ENCODE measurements around the gene BAZ1B. TPM values are rescaled to one million over a fixed set of nuclear protein-coding genes. Genes with fewer than 3 reads are reported as not detected.
"Not testable (repeated sequence)": the region's sequence is repeated elsewhere in the genome, so short reads cannot be mapped to it uniquely, and the experiment has no call there.

BAZ1B gene
- total RNA-seq, 4 donors from 2014 or later, result 55.3 to 72.2 (median 66.2) TPM

DNA sequence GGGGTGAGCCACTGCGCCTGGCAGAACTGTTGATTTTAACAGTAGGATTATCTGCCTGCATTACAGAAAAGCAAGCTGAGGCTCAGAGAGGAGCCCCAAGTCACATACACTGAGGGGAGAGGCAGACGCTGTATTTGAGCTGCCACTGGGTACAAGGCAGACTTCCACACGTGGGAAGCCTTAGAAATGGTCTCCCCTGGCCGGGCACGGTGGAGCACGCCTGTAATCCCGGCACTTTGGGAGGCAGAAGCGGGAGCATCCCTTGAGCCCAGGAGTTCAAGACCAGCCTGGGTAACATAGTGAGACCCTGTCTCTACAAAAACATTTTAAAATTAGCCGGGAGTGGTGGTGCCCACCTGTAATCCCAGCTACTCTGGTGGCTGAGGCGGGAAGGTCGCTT lies 89.4 kb downstream of the BAZ1B start:
- TF ChIP-seq, protein P1, sequence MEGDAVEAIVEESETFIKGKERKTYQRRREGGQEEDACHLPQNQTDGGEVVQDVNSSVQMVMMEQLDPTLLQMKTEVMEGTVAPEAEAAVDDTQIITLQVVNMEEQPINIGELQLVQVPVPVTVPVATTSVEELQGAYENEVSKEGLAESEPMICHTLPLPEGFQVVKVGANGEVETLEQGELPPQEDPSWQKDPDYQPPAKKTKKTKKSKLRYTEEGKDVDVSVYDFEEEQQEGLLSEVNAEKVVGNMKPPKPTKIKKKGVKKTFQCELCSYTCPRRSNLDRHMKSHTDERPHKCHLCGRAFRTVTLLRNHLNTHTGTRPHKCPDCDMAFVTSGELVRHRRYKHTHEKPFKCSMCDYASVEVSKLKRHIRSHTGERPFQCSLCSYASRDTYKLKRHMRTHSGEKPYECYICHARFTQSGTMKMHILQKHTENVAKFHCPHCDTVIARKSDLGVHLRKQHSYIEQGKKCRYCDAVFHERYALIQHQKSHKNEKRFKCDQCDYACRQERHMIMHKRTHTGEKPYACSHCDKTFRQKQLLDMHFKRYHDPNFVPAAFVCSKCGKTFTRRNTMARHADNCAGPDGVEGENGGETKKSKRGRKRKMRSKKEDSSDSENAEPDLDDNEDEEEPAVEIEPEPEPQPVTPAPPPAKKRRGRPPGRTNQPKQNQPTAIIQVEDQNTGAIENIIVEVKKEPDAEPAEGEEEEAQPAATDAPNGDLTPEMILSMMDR (IDR thresholded peaks at IDR 0.05), result no peak
- no peak for TF ChIP-seq POLR2AphosphoS5 (IDR thresholded peaks at IDR 0.05)
- no peak for TF ChIP-seq POLR2A (IDR thresholded peaks at IDR 0.05; ENCODE audit: low read depth)
- TF ChIP-seq EP300 (IDR thresholded peaks at IDR 0.05), result no peak
- Histone ChIP-seq H3K27ac (replicated peaks in 1 of 4) (no peak overlapping the region), H3K36me3 (no peaks in the 10 kb centered on the region), H3K4me3 (no peak overlapping the region), H3K4me1 (peaks cover 0 to 34% (median 14%) of the 10 kb centered on the region in 4 donors), H3K27me3 (peaks cover 0 to 61% (median 9%) of the 10 kb centered on the region in 4 donors), H3K9me3 (no peaks in the 10 kb centered on the region)
- WGBS, result 81% methylated on average over 11 of the region's 11 CpGs
- intact Hi-C loops (cut with DNase I), result no loop called here
- no peak for DNase-seq (ENCODE audit: extremely low spot score)

DNA sequence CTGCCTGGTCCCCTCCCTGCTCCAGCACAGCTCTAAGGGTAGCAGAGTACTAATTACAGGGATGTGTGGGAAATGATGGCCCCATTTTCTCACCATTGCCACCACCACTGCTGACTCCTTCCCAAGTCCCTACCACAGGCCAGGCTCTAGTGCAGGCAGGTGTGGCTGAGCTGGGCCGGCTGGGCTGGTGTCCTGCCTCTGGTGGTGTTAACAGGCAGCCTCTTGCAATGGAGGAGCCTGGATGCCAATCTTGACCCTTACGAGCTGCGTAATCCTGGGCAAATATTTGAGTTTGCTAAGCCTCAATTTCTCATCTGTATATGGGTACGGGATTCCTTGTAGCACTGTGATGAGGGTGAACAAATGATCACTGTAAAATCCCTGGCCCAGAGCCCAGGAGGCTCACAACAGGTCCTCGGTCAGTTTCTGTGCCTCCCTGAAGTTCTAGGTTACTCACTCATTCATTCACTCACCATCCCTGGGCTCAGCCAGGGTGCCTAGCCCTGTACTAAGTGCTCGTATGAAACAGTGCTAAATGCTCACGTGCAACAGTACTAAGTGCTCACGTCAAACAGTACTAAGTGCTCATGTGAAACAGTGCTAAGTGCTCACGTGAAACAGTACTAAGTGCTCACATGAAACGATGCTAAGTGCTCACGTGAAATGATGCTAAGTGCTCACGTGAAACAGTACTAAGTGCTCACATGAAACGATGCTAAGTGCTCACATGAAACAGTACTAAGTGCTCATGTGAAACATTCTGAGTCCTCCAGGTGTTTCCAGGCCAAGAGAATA lies 90.9 kb downstream of the BAZ1B start:
- peaks cover 0 to 32% (median 13%) of the 10 kb centered on the region in 4 donors for H3K4me1 ChIP-seq
- TF ChIP-seq POLR2A (IDR thresholded peaks at IDR 0.05; ENCODE audit: low read depth), result no peak
- TF ChIP-seq, protein P1 (IDR thresholded peaks at IDR 0.05), result no peak
- no peak for TF ChIP-seq EP300 (IDR thresholded peaks at IDR 0.05)
- TF ChIP-seq POLR2AphosphoS5 (IDR thresholded peaks at IDR 0.05), result no peak
- no peaks in the 10 kb centered on the region for H3K9me3 ChIP-seq
- H3K27ac ChIP-seq (replicated peaks in 1 of 4), result no peak overlapping the region
- H3K4me3 ChIP-seq, result no peak overlapping the region
- intact Hi-C loops (cut with DNase I), result no loop called here
- H3K36me3 ChIP-seq, result no peaks in the 10 kb centered on the region
- H3K27me3 ChIP-seq, result peaks cover 0 to 61% (median 9%) of the 10 kb centered on the region in 4 donors
- WGBS, result 86% methylated on average over 12 of the region's 13 CpGs
- no peak for DNase-seq (ENCODE audit: extremely low spot score)

DNA sequence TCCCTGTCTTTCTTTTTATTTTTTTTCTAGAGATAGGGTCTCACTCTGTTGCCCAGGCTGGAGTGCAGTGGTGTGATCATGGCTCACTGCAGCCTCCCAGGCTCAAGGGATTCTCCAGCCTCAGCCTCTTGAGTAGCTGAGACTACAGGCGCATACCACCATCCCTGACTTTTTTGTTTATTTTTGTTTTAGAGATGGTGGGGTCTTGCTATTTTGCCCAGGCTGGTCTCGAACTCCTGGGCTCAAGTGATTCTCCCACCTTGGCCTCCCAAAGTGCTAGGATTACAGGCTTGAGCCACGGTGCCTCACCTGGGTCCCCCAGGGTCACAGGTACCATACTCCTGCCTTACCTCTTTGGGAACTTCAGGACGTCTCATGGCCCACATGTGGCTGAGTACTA lies 91.6 kb downstream of the BAZ1B start:
- intact Hi-C loops (cut with DNase I); H3K36me3 ChIP-seq; H3K27ac ChIP-seq (replicated peaks in 1 of 4); DNase-seq (ENCODE audit: extremely low spot score); H3K4me3 ChIP-seq; H3K9me3 ChIP-seq: not testable (repeated sequence)
- WGBS, result 84% methylated on average over 4 of the region's 4 CpGs
- peaks cover 0 to 27% (median 13%) of the 10 kb centered on the region in 4 donors for H3K4me1 ChIP-seq
- H3K27me3 ChIP-seq, result peaks cover 0 to 61% (median 9%) of the 10 kb centered on the region in 4 donors

DNA sequence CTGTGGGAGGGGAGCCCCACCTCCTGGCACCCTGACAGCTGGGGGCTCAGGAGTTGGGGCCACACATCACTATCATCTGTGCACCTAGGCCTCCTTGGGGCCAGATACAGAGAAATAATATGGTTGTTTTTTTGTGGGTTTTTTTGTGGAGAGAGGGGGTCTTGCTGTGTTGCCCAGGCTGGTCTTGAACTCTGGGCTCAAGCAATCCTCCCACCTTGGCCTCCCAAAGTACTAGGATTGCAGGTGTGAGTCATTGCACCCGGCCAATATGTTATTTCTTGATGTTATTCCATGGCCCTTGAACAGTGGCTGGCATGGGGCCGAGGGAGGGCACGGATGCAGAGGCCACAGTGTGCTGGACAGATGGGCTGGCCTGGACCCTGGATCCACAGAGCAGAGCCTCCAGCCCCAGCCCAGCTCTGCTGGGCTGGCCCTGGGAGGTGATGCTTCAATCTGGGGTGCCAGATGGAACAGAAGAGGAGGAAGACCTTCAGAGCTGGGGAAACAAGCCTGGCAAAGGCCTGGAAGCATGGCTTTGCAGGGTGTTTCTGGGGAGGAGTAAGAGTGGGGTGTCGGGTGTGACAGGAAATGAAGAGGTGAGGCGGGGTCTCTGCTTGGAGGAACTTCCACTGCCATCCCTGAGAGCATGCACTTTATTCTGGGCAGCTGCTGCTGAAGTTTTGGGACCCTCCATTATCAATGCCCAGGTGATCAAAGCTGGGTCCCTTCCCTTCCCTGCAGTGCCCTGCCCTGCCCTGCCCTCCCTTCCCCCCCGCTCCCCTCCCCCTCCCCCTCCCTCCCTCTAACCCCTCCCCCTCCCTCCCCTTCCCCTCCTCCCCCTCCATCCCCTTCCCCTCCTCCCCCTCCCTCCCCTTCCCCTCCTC lies 92.2 kb downstream of the BAZ1B start:
- no peak overlapping the region for H3K27ac ChIP-seq (replicated peaks in 1 of 4)
- H3K4me1 ChIP-seq, result peaks cover 0 to 28% (median 13%) of the 10 kb centered on the region in 4 donors
- DNase-seq (ENCODE audit: extremely low spot score), result no peak
- no peak overlapping the region for H3K4me3 ChIP-seq
- H3K27me3 ChIP-seq, result peaks cover 0 to 59% (median 9%) of the 10 kb centered on the region in 4 donors
- no peaks in the 10 kb centered on the region for H3K36me3 ChIP-seq
- intact Hi-C loops (cut with DNase I), result no loop called here
- H3K9me3 ChIP-seq, result no peaks in the 10 kb centered on the region
- 88% methylated on average over 6 of the region's 6 CpGs for WGBS
- TF ChIP-seq POLR2AphosphoS5 (IDR thresholded peaks at IDR 0.05), result no peak
- TF ChIP-seq, protein P1 (IDR thresholded peaks at IDR 0.05), result no peak
- TF ChIP-seq POLR2A (IDR thresholded peaks at IDR 0.05; ENCODE audit: low read depth), result no peak
- no peak for TF ChIP-seq EP300 (IDR thresholded peaks at IDR 0.05)

DNA sequence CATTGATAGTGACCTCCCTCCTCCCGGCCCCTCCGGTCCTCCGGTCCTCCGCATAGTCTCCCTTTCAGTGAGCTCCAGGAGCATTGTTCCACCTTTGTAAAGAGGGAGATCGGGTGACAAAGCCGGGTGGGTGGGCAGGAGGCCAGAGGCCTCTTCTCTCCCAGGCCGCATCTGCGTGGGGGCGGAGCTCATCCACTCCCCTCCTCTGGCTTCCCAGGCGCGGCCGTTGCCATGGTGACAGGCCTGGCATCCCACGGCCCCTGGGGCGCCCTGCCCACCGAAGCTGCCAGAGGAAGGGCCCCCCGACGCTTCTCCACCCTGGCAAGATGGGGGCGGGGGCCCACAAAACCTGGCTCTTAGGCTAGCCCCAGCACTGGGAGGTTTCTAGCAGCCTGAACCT lies 92.9 kb downstream of the BAZ1B start:
- no peak for DNase-seq (ENCODE audit: extremely low spot score)

More for the DNA sequence above, 92.9 kb downstream of the BAZ1B start:
- Histone ChIP-seq H3K9me3 (no peaks in the 10 kb centered on the region), H3K36me3 (no peaks in the 10 kb centered on the region), H3K4me1 (peaks cover 0 to 30% (median 17%) of the 10 kb centered on the region in 4 donors), H3K4me3 (no peak overlapping the region), H3K27ac (replicated peaks in 1 of 4) (no peak overlapping the region), H3K27me3 (peaks cover 0 to 52% (median 9%) of the 10 kb centered on the region in 4 donors)
- intact Hi-C loops (cut with DNase I), result no loop called here
- no peak for TF ChIP-seq EP300 (IDR thresholded peaks at IDR 0.05)
- TF ChIP-seq, protein P1 (IDR thresholded peaks at IDR 0.05), result no peak
- TF ChIP-seq POLR2AphosphoS5 (IDR thresholded peaks at IDR 0.05), result no peak
- TF ChIP-seq POLR2A (IDR thresholded peaks at IDR 0.05; ENCODE audit: low read depth), result no peak
- WGBS, result 55% methylated on average over 8 of the region's 18 CpGs

All from esophagus muscularis mucosa (tissue), 4 donors.